Measurements from ENCODE around the gene HBS1L.

The HBS1L gene

DNA sequence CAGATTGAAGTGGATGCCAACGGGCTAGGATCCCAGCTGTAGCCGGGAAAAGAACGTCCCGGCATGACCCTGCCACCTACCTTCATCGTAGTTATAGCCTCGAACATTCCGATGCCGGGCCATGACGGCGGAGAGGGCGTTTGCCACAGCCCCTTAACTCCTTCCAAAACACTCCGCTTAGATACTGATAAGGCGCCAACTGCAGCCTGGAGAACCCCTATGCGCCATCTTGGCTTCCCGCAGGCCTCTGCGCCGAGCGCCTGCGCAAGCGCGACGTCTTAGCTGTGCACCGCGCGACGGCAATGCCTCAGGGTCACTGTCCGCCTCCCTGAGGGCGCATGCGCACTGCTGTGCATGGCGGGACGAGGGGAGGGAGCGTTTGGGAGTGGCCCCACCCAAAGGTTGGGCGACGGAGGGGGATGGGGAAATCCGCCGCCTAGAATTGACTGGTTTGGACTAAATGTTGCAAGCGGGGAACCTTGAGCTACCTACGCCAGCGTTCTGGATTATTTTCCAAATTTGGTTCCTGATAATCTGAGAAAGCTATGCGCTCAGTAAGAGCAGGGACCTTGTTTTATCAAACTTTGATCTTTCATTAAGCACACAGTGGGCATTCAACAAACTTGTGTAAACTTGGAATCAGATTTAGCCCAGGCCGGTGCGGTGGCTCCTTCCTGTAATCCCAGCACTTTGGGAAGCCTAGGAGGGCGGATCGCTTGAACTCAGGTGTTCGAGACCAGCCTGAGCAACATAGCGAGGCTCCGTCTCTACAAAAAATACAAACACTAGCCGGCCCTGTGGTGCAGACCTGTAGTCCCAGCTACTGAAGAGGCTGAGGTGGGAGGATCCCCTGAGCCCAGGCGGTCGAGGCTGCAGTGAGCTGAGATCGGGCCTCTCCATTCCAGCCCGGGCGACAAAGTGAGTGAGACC lies at the start of gene HBS1L:
Gene HBS1L (minus strand): TSS at position 254 of the 930 bp plus-strand sequence. CDS start 131 bp downstream, at position 123.
- peak; percentile 97 for DNase-seq (ENCODE audit: low read depth)

DNA sequence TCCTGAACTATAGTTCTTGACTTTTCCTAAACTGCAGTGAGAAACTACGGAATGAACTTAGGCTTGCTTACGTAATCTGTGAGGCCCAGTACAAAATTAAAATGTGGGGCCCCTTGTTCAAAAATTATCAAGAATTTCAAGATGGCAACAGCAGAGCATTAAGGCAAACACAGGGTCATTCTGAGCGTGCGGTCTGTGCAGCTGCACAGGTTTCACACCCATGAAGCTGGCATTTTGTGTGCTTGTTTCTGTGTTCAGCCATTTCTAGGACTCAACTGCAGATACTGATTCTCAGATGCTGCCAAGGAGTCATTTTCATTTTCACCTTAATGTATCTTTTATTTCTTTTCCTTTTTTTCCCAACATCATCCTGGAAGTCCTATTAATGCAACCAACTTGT lies 49.6 kb upstream of the HBS1L start:
- DNase-seq (ENCODE audit: low read depth), result no peak

DNA sequence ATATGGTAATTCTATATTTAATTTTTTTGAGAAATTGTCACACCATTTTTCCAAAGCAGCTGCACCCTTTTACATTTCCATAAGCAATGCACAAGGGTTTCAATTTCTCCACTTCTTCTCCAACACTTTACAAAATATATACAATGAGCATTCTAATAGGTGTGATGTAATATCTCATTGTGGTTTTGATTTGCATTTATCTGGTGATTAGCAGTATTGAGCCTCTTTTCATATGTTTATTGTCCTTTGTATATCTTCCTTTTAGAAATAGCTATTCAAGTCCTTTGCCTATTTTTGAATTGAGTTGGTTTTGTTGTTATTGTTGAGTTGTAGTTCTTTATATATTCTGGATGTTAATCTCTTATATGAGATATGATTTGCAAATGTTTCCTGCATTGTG lies 47.6 kb upstream of the HBS1L start:
- no peak for DNase-seq (ENCODE audit: low read depth)

DNA sequence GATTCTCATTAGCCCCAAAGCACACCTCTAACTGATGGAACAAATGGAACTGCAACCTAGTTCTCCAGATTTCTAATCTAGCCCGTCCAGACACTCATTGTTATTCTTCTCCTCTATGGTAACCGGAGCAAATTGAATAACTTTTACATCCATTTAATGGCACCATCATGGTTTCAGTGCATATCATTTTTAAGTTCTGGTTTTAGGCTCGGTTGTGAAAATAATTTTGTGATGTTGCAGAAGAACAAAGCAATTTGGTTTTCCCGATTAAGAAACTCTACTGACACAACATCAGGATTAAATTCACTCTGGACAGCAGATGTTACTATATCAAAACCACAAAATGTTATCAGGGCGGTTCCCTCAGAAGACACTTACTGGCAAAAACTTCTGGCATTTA lies 42.5 kb upstream of the HBS1L start:
- DNase-seq (ENCODE audit: low read depth), result no peak

DNA sequence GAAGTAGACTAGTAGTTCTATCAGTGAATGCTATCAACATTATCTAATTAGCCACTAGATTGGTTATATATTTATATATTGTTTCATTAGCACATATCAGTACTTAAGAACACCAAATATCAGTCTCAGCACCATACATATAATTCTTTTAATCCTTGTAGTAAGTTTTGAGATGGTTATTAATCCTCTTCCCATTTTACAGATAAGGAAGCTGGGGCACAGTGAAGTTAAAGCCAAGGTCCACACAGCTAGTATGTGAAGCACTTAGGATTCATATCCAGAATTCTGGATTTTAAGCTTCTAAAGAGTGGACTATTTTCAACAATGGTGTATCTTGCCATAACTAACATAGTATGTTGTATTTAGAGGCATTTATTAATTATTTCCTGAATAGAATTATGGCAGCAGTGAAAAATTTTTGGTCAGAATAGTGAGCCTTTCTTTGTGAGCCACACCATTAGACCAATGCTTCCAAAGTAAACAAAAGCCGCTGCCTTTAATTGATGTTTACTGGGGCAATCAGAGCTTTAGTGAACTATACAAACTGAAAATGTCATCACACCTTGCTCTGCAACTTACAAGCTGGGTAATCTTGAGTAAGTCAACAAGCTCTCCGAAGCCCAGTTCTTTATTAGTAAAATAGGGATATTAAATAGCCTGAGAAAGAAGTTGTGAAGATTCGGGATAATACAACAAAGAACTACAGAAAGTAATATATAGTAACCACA lies 41.9 kb upstream of the HBS1L start:
- no peak for DNase-seq (ENCODE audit: low read depth)

DNA sequence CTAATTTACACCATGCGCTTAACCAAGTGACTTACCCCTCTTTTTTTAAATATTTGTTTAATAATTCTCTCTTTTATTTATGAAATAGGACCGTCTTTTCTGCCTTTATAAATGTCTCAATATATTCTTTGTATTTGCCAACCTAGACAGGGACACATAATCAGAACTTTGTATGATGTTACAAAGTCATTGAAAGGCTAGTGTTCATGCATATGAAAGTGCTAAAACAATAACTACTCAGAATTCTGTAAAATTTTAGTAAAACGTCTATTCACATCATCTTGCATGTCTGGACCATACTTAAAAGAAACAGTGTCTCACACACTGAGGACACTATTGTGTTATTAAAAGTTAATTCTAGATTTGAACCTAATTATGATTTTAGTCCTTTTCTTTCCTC lies 41.1 kb upstream of the HBS1L start:
- DNase-seq (ENCODE audit: low read depth), result no peak

DNA sequence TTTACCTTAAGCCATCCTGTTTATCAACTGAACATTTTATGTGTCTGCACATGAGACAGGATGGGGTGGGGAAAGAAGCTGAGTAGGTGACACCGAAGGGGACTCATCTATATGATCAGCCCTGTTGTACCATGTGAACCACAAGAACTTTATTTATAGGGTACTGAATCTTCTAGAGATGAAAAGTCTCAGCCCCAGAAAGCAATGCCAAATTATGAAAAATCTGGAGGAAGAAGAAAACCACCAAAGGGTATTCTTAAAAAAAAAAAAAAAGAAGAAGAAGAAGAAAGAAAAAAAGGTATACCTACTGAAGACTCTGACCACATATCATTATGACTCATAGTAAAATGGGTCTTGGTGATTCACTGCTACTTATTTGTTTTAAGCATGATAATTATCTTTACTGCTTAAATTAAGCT lies 39.8 kb upstream of the HBS1L start:
- DNase-seq (ENCODE audit: low read depth), result no peak

DNA sequence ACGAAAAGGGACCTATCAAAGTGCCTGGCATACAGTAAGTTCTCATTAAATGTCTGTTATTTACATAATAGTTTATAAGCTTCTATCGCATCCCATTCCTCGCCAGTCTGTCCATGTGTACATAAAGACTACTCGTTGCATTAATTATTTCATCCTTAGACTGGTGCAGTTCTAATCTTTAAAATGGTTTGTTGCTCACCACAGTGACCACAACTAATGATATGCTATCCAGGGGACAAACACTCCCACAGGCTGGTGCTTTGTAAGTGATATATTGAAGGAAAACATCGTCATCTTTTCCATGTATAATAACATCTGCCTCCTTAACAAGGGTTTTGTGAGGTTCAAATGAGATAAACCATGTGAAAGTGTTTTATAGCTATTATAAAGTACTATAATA lies 39.0 kb upstream of the HBS1L start:
- DNase-seq (ENCODE audit: low read depth), result no peak

DNA sequence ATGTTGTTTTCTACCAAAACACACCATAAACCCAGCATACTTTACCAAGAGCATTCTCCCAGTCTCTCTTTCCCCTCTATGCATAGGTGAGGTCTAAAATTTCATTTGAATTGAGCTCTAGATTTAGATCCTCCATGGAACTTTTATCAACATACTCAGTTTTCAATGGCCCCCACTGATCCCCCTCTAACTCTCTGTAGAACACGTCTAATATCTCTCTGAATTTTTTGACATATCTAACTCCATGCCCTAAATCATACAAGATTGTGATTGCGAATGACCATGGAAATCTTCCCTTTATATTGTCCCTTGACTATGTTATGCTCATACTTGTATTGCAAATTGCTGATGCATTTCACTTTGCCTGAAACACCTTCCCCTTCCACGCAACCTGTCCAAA lies 38.1 kb upstream of the HBS1L start:
- DNase-seq (ENCODE audit: low read depth), result no peak

DNA sequence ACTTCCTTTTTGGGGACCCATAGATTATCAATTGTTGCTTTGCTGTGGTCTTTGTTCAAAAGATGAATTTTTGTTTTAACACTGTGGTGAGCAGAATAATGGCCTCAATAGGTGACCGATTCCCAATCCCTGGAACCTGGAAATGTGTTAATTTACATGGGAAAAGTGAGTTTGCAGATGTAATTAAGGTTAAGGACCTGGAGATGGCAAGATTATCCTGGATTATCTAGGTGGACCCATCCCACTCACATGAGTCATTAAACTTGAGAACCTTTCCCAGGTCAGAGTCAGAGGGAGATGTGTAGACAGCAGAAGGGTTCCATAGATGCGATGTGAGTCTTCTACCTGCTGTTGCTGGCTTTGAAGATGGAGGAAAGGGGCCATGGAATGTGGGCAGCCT lies 36.2 kb upstream of the HBS1L start:
- no peak for DNase-seq (ENCODE audit: low read depth)

DNA sequence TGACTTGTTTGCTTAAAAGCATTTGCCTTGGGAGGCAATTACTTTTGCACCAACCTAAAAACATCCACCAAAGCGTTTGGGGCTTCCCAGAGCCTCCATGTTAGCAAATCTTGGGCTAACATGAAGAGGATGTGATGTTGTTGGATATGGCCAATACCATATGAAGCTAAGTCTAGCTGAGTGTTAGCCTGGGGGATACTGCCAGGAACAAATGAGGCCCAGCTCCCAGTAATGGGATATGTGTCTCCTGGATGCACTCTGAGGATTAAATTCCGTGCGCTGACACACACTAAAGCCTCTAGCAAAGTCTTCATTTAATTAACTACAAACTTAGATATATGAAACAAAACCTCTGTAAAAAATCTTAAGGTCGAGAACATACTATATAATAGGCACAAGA lies 35.3 kb upstream of the HBS1L start:
- DNase-seq (ENCODE audit: low read depth), result no peak

DNA sequence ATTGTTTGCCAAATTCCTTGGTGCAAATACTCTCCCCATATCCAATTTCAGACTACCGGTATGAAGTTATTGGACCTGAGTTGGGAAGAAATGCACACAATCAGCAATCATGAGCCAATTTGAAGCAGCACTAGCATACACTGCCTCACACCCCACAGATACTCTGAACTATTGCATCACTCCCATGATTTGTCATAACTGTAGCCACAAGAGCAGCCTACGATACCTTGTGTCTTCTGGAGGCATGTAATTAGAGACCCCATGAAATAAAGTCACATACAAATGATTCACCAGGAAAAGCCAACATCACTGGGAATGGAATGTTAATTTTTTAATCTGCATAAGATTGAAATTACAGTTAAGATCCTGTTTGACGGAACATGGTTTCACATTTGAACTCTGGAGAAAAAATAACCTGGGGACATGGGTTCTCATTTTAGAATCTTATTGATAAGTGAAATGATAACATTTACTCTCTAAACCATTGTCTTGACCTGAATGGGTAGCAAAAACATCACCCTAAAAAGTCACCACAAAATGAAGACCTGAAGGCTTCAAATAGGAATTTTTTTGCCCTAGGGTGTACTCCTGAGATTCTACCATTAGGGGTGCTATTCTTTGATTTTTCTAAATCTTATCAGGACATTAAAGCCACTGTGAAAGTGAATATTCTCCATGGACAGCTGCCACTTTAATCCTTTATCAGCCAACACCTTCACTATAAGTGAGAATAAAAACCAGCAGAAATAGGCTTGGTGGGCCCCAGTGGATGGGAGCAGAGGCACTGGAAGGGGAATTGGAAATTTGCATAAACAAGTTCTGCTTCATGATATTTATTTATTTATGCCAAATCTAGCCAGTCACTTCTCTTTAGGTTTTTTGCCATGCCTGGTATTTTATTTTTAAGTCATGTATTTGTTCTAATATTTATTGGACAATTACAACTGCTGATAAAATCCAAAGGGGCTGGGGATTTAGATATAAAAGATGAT lies 34.5 kb upstream of the HBS1L start:
- DNase-seq (ENCODE audit: low read depth), result peak; percentile 35

DNA sequence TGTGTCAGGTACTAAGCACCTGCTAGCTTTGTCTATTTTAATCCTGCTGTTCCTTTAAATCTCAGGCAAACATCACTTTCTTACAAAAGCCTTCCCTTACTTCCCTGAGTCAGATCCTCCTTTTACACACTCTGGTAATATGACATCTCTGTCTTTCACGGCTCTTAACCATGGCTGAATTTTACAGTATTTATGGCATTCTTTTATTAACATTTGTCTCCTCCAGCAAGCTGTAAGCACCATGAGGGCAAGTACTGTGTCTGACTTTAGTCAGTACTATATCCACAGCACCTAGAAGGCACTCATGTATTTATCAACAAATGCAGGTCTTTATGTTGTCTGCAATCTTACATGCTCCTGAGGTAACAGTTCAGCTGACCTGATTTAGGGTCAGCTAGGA lies 33.7 kb upstream of the HBS1L start:
- DNase-seq (ENCODE audit: low read depth), result no peak

DNA sequence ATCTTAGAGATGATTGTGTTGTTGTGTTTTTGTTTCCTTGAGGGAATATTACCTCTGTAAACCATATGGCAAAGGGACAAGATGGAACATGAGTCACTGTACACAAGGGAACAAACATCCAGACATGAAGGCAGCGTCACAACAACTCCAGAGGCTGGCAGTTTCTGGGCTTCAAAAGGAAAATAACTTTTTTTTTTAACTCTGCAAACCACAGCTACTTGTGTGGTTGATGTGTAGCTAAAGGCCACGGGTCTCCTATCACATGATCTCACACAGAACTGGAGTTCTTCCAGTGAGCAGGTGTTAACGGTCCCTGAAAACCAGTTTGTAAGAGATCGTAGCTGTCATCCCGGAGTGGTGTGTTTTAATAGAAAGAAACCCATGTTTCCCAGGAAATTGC lies 33.2 kb upstream of the HBS1L start:
- no peak for DNase-seq (ENCODE audit: low read depth)

DNA sequence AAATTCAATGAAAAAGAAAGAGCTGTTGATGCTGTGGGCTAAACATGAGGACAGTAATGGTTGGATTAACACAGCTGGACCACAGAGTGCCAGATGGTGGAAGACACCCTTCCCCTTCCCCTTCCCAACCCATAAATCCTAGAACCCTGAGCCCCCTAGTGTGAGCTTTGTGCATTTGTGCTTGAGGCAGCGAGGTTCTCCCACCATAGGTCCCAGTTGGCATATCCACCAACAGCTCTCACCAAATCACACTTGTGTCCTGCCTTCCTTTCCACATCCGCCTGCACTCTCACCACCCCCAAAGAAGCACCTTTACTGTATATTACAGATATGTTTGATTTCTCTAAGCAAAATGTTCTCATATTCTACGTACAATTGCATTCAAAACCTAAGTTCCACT lies 32.8 kb upstream of the HBS1L start:
- no peak for DNase-seq (ENCODE audit: low read depth)

DNA sequence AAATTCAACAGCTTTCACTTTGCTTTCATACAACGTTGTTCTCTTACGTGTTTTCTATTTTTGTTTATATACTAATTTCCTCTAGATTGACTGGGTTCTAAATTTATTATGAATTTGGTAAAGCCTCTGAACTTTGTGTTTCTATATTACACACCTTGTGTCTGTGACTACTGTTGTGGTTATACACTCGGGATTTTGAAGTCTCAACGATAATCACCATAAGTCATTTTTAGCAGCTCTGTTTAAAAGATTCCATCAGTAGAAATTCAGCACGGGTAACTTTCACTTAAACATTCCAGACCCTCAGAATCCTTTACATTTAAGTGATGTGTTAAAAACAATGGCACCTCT lies 31.8 kb upstream of the HBS1L start:
- DNase-seq (ENCODE audit: low read depth), result no peak

DNA sequence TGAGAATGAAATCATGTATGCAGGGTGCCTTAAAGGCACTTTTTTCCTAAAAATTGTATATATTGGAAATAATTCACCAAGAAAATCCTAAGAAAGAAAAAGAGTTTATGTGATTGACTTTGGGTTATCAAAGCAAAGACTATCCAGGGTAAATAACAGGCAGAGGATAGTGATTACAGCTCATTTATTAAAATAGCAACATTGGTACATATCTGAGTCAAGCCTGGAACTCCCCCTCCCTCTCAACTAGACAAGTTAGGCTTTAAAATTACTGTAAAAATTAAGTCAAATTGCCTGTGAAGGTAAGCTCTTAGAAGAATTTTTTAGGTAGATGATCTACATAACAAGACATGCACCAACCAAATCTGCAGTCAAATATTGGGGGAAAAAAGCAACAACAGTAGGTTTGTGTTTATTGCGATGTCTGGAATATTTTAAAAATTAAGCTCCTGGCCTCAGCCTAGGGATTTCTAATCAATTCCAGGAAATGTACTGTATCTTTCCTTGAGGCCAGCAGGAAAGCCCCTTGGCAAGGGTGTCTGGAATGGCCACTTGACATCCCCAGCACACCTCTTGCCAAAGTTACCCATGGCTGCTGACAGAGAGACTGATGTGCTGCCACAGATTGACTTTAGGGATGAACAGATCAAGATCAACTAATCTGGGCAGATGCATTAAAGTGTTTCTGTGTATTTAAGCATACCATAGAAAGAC lies 31.2 kb upstream of the HBS1L start:
- DNase-seq (ENCODE audit: low read depth), result no peak

DNA sequence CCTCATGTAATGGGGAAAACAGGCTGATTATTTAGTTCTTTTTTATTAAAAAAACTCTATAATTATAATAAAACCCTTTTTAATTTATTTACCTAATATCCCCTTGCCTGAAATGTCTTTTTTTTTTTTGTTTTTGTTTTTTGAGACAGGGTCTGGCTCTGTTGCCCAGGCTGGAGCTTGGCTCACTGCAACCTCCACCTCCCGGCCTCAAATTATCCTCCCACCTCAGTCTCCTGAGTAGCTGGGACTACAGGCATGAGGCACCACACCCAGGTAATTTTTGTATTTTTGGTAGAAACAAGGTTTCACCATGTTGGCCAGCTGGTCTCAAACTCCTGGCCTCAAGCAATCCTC lies 30.3 kb upstream of the HBS1L start:
- DNase-seq (ENCODE audit: low read depth), result no peak

DNA sequence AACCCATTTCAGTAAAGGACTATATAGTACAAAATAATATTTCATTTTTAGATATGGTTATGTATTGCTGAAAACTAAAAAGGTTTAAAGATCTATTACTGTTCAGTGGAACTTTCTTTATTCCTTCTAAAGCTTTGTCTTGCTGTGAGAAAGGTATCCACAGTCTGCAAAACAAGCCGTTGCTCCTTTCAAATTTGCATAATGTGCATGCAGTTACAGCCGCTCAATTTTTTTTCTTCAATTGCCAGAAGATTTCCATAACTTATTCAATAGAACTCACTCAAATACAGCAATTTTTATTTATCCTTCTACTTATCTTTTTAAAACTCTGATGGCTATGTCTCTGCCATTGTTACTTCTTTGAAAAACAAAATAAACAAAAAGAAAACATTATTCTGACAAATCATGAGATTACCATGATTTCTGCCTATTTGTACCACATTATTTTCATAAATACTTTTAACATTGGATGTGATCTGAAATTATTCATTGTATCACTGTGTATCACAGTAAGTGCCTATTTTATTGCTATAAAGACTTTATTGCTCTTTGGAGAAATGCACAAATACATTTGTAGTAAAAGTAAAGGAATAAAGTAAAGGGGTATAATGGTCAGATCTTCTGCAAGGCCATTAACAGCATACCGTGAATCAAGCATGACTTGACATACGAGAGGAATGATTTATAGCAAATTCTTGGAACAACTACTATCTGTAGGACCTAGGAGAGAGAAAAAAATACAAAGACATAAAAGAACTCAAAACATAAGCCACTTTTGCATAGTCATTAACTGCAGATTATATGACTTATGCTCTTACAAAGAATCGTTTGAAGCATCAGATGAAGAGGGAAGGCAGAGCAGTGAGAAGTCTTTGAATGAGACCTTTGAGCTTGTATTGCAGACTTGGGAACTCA lies 29.6 kb upstream of the HBS1L start:
- DNase-seq (ENCODE audit: low read depth), result no peak

DNA sequence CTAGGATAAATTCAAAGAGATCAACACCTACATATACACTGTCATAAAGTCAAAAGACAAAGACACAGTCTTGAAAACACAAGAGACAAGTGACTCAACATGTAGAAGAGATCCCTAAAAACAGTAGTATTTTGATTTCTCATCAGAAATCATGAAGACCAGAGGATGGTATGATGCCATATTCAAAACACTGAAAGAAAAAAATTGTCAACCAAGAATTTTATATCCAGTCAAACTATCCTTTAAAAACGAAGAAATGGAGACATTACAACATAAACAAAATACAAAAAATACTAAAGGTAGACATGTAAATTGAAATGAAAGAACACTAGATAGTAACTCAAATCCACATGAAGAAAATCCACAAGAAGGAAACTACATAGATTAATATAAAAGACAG lies 27.3 kb upstream of the HBS1L start:
- DNase-seq (ENCODE audit: low read depth), result no peak

DNA sequence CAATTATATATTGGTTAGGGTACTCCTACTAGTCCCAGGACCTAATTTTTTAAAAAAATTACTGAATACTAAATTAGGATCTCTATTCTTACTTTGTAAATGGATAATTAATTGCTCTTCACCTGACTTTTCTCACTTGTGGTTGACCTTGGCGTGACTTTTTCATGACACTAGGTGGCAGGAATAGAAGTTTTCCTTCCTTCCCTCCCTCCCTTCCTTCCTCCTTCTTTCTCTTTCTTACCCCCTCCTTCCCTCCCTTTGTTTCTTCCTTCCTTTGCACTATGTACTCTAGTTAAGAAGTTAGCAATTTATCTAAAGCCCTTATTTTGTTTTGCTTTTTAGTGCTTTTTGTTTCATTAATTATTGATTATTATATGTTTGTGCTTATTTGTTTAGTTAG lies 20.4 kb upstream of the HBS1L start:
- DNase-seq (ENCODE audit: low read depth), result no peak

Measured in fibroblast of gingiva (primary cell).